ENCODE data around the gene GPR151.

The GPR151 gene

DNA sequence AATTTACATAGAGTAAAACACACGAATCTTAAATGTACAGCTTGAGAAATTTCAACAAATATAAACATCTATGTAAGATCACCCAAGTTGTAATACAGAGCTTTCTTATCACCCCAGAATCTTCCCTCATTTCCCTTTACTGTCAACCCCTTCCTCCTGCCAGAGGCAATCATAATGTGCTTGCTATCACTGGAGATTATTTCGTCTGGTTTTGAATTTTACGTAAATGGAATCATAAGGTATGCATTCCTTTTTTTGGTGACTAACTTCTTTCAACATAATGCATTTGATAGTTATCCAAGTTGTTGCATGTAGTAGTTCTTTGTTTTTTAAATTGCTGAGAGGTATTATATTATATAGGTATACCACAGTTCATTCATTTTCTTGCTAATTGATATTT is 37.5 kb upstream of the GPR151 start:
- peaks cover 12% of the 10 kb centered on the region for H3K9me3 Mint-ChIP-seq
- no peaks in the 10 kb centered on the region for H3K4me1 Mint-ChIP-seq
- no peak overlapping the region for H3K4me3 Mint-ChIP-seq
- H3K27ac Mint-ChIP-seq = no peak overlapping the region
- H3K36me3 Mint-ChIP-seq (ENCODE audit: low read depth) = no peaks in the 10 kb centered on the region
- TF ChIP-seq, protein P1, sequence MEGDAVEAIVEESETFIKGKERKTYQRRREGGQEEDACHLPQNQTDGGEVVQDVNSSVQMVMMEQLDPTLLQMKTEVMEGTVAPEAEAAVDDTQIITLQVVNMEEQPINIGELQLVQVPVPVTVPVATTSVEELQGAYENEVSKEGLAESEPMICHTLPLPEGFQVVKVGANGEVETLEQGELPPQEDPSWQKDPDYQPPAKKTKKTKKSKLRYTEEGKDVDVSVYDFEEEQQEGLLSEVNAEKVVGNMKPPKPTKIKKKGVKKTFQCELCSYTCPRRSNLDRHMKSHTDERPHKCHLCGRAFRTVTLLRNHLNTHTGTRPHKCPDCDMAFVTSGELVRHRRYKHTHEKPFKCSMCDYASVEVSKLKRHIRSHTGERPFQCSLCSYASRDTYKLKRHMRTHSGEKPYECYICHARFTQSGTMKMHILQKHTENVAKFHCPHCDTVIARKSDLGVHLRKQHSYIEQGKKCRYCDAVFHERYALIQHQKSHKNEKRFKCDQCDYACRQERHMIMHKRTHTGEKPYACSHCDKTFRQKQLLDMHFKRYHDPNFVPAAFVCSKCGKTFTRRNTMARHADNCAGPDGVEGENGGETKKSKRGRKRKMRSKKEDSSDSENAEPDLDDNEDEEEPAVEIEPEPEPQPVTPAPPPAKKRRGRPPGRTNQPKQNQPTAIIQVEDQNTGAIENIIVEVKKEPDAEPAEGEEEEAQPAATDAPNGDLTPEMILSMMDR (IDR thresholded peaks at IDR 0.05) = no peak
- no peak for DNase-seq
- H3K27me3 Mint-ChIP-seq (ENCODE audit: low read depth, poor library complexity) = peaks cover 9% of the 10 kb centered on the region

DNA sequence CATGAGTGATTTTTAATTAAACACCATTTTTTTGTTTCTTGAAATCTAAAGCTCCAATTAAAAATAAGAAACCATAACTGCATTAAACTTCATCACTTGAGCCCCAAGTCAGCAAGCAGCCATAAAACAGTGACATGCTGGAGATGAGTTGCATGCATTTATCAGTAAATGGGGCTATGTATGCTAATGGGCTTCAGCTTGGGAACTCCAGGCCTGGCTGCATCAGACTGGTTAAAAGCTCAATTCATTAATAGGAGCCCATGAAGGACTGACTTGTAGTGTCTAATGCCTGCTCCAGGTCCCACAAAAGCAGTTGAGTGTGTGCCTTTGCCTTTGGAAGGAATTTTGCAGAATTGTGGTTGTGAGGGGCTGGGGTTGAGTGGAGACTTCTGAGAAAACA is 33.6 kb upstream of the GPR151 start:
- Mint-ChIP-seq H3K4me1 (no peaks in the 10 kb centered on the region), H3K9me3 (no peaks in the 10 kb centered on the region), H3K4me3 (no peak overlapping the region), H3K27me3 (ENCODE audit: low read depth, poor library complexity) (peaks cover 19% of the 10 kb centered on the region), H3K36me3 (ENCODE audit: low read depth) (no peaks in the 10 kb centered on the region), H3K27ac (no peak overlapping the region)
- TF ChIP-seq, protein P1 (IDR thresholded peaks at IDR 0.05) = no peak
- no peak for DNase-seq

DNA sequence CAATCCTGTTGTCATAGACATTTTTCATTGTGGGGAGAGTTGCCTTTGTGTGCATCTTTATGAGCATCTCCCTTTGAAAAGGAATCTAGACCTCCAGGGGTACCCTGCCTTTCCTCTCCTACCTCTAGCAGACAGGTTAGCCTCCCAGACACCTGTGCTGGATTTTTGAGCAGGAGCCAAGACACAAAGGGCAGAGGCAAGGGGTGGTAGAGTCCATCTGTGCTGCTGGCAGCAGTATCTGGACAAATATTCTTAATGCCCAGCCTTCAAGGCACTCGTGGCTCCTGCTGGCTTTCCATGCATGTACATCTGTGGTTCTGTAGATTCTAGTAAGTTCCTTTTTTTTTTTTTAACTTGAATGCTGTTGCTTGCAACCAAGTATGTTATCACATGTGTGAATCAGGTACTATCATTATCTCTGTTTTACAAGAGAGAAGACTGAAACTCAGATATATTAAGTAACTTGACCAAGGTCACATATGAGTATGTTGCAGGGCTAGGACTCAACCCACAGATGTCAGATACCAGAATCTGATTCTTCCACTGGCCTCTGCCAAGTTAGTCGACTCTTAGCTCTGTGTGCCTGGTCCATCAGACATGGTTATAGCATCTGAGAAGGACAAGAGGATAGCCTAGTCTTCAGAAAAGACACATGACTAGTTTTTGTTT is 32.9 kb upstream of the GPR151 start:
- Mint-ChIP-seq H3K4me3 (no peak overlapping the region), H3K36me3 (ENCODE audit: low read depth) (no peaks in the 10 kb centered on the region)

DNA sequence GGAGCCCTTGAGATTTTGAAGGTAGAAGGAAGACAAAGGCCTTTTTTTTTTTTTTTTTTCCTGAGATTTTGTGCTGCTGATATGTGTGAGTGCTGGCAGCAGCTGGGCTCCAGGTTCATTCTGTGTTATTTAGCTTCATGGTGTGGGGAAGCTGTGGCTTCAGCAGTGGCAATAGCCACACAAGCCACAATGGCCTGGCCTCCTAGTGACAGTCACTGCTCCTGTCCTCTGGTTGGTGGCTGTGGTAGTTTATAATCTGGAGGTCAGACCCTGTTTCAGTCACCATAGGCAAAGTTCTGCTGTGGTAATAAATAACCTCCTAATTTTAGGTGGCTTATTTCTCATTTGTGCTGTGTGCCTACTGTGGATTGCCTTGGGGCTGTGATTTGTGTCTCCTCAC is 28.2 kb upstream of the GPR151 start:
- no peak for DNase-seq
- TF ChIP-seq, protein P1 (IDR thresholded peaks at IDR 0.05) = no peak
- no peaks in the 10 kb centered on the region for H3K36me3 Mint-ChIP-seq (ENCODE audit: low read depth)
- no peaks in the 10 kb centered on the region for H3K4me1 Mint-ChIP-seq
- H3K4me3 Mint-ChIP-seq = no peak overlapping the region
- H3K9me3 Mint-ChIP-seq = no peaks in the 10 kb centered on the region
- no peak overlapping the region for H3K27ac Mint-ChIP-seq
- H3K27me3 Mint-ChIP-seq (ENCODE audit: low read depth, poor library complexity) = peaks cover 18% of the 10 kb centered on the region

More for the DNA sequence above, 32.9 kb upstream of the GPR151 start:
- peaks cover 19% of the 10 kb centered on the region for H3K27me3 Mint-ChIP-seq (ENCODE audit: low read depth, poor library complexity)
- H3K9me3 Mint-ChIP-seq = no peaks in the 10 kb centered on the region
- no peak overlapping the region for H3K27ac Mint-ChIP-seq
- TF ChIP-seq, protein P1 (IDR thresholded peaks at IDR 0.05) = no peak
- no peaks in the 10 kb centered on the region for H3K4me1 Mint-ChIP-seq
- DNase-seq = no peak

DNA sequence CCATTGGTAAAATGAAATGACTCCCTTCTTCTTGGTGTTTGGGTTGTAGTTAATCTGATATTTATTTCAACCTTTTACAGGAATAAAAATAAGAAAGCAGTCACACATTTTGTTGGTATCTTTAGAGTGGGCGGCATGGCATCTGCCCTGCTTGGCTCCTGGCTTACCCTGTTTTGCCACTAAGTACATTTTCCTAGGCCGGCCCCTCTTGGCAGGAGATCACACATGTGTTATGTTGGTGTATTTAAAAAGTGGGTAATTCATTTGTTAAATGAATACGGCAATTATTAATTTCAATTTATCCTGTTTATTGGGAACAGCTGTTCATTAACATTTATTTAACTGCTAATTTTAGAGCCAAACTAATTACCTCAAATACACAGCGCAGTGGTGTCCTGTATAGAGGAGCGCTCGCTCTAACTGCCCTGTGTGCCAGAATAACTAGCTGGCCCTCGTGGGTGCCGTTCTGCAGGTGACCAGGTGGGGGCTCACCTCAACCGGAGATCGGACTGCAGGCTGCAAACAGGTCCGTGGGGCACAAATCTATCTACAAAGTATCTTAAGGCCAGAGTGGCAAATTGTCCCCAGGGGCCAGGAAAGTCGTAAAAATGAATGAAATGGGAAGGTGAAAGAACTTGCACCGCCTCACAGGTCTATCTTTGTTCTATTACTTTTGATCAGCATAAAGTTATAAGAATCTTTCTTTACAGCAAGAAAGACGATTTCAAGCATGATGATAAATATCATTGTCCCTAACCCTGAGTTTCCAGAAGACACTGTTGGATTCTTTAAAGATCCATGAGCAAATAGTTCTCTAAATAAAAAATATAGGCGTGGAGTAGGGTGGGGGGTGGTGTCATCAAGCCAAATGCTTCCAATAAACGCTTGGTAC is 26.2 kb upstream of the GPR151 start:
- Mint-ChIP-seq H3K27ac (no peak overlapping the region), H3K9me3 (no peaks in the 10 kb centered on the region), H3K36me3 (ENCODE audit: low read depth) (no peaks in the 10 kb centered on the region), H3K4me1 (no peaks in the 10 kb centered on the region), H3K27me3 (ENCODE audit: low read depth, poor library complexity) (peaks cover 17% of the 10 kb centered on the region), H3K4me3 (no peak overlapping the region)
- TF ChIP-seq, protein P1 (IDR thresholded peaks at IDR 0.05) = peak; percentile 91
- DNase-seq = peak; percentile 85
